Right renal pelvis (tissue), 4 donors: ENCODE data around the gene SCN11A. TPM values are rescaled to one million over a fixed set of nuclear protein-coding genes. Genes with fewer than 3 reads are reported as not detected.

ENCODE experiments used
- DNase-seq, 4 donors: peaks; one replicate each; pipeline ENCODE4 v3.0.0-alpha.2; 2013; ENCODE audit warnings: low read depth in 4 of 4, low spot score in 3 of 4, missing footprints in 1 of 4
- polyA plus RNA-seq, 4 donors: library from polyadenylated mRNA; unstranded; fragments of 120-200 nt; gene quantifications; one replicate each; pipeline ENCODE4 v1.2.1, GENCODE V29; 2013; ENCODE audit not compliant: insufficient read length in 4 of 4

Gene SCN11A
- polyA plus RNA-seq: 1 to 10 TPM in 1 of 4 donors, under 1 TPM in 3; 0.80 to 1.0 (median 0.94) TPM

DNA sequence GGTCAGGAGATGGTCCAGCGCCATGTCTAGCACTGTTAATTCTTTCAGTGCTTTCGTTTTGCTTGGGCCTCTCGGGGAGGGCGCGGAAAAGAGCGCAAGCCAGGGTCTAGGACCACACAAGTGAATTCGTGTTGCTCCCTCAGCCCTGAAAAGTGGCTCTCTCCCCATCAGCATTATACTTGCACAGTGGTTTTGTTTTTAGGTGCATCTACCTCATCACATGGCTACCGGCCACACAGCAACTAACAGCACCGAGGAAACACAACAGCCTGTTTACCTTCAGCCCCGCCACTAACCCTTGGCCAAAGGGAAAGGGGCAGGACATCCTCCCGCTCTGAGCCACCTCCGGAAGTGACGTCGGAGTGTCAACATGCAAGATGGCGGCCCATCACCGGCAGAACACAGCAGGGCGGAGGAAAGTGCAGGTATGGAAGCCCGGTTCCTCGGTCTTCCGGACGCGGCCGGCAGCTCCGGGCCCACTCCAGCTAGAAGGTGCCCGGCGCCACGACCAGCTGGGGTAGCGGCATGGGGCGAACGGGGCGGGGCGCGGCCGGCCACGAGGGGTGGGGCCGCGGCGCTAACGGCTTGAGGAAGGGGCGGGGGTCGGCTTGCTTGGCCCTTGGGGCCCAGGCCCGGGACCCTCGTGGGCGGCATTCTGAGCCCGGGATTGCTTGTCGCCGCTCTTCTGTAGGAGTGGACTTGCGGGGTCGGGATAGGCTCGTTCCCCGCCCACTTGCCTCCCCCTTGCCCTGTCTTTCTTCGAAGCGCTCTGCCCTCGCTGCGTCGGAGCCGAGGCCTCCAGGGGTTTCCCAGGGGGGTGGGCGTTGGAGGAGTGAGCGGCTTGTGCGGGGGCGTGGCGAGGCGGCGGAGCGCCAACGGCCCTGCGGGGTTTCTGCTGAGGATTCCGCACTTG, at the start of gene SCN11A, which contains the start of gene WDR48:
Gene SCN11A (minus strand): TSS at position 296 of the 913 bp plus-strand sequence. CDS start 101,582 bp downstream, outside the sequence.
Gene WDR48 (plus strand): TSS at position 368 of the 913 bp plus-strand sequence. CDS start 10 bp downstream, at position 378.
- DNase-seq: peak; percentile 94 to 96 (median 95)

DNA sequence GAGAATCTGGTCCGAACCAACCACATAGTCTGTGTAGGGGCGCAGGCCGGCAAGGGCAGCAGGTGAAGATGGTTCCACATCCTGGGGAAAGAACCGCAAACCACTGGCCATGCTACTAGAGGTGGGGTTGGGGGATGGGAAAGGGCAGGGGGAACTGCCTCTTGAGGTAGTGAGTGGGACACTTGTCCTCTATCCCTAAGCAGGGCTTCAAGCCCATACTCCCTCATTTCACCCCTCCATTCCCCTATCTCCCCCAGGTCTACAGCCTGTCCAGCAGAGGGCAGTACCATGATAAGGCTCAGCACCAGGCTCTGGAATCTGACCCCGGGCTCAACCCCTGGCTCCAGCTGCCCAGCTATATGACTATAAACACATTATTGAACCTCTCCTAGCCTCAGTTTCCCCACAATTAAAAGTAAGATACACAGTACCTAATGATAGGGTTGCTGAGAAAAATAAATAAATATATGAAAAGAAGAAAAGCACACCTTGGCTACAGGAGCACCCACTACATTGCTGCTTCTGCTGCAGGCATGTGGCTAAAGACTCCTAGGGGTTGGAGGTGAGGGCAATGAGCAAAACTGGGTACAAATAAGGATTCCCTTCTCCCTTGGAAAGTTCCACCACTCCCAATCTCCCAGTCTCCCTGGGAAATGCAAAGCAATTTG, 49.4 kb upstream of the SCN11A start:
- no peak for DNase-seq

DNA sequence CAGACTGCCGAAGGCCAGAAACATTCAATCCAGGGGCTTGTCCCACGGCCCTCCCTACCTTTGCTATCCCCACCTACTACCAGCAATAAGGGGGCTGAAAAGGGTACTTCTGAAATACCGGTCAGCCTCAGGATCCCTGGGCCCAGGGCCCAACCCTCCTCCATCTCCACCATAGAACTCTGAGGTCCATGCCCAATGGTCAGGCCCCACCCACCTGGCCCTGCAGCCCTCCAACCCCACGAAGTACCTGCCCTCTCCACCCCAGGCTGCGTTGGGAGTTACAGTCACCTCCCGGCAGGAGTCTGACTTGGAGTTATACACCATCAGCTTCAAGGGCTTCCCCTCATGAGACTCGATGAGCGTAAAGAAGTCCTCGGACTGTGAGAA, 48.7 kb upstream of the SCN11A start:
- no peak for DNase-seq

DNA sequence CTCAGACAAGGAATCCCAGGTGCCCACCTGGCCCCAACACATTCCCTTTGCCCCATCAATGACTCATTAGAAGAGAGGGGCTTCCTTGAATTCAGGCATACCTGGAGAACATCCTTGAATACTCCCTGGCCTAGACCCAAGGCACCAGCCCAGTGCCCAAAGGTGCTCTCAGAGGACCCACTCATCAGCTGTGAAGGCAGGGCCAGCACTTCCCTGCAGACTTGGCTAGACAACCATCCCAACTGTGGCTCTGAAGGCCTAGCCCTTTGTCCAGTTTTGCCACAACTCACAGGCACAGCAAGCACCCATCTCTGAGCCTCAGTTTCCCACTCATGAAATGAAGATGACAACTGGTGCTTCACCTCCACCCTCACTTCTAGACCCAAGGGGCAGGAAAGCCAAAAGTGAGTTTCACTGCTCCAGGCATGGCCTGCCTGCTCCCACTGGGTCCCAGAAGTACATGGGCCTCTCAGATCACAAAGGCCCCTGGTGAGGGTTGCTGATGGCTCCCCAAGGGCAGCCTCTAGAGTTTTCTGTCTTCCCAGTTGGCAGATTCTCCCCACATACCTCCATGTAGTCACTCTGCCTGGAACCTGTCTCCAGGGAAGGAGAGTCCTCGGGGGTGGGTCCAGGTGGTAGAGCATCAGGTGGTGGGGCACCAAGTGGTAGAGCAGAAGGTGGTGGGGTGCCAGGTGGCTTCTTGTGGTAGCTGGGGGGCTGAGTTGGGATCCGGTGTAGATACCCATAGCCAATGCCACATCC, 48.2 kb upstream of the SCN11A start:
- no peak for DNase-seq

DNA sequence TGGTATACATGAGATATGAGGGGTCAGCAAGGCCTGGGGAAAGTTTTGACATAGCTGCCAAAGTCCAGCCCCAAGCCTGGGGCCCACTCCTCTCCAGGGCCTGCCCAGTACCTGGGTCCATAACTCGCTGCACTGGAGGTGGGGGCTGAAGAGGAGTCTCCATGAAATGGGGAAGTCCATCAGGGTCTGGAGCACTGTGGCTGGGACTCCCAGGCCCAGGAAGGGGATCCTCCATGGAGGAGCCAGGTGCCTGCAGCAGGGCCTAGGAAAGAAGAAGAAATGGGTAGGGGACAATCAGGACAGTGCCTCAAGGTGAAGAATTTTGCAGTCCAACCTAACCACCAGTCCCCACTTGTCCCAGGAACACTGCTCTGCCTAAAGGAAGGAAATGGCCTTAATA, 47.5 kb upstream of the SCN11A start:
- DNase-seq: no peak

DNA sequence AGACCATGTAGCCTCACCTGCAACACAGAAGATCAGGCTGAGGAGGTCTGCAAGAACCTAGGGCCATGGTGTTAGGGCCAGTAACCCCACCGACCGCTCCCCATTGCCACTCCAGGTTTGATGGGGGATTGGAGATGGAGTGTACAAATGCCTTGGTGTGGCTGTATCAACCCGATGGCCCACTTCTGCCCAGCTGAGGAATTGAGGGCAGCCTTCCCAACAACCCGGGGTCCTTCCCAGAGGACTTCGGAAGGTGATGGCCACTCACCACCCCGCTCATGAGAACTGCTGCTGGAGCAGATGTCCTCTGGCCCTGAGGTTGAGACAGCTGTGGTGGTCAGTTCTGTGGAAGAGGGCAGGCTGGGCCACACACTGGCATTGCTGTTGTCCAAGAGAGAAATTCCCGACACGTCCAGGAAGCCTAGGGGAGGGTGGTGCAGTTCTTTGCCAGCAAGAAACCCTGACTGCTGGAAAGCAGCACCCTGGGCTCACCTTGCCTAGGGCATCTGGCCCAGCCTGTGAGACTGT, 46.8 kb upstream of the SCN11A start:
- no peak for DNase-seq

DNA sequence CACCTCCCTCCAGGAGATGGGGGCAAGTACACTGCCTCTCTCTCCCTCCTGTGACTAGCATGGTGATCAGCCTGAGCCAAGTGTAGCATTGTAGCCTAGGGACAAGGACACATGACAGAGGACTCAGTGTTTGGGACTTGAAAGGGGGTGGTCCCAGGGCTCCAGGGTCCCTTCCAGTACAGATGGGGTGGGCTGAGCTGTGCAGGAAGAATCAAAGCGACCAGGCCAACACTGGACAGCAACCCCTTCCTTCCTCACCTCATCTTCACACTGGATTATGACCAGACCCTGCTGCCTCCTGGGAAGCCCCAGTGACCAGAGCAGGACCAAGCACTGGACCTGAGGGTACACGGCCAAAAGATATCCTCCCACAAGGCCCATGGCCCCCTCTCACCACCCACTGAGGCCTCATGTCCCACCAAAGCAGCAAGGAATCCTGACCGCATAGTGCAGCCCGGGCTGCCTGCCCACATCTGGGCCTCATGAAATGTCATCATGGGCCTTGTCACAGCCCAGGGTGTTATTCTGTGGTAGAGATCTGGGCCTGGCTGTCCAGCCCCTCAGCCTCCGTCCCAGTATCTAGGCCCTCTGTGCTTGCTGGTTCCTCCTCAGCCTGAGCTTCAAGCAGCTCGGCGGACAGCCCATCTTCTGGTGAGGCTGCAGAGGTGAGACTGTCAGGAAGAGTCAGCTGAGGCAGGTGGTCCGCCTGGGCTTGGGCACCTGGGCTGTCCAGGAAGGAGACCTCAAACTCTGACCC, 46.1 kb upstream of the SCN11A start:
- DNase-seq: no peak

DNA sequence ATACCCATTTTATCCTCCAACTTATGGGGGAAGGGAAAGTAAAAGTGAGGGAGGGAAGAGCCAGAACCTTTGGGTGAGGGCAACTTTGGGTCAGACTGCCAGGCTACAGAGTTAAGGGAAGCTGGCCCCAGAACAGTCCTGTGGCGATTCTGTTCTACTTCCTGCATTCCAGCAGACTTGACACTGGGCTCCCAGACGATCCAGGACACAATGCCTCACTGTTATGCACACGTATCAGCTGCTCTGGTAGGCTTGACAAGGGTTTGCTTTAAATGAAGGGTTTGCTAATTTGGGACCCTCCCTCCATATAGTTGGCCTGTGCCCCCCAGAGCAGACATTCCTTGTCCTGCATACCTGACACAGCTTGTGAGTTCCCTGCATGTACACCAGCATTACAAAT, 45.0 kb upstream of the SCN11A start:
- DNase-seq: no peak

DNA sequence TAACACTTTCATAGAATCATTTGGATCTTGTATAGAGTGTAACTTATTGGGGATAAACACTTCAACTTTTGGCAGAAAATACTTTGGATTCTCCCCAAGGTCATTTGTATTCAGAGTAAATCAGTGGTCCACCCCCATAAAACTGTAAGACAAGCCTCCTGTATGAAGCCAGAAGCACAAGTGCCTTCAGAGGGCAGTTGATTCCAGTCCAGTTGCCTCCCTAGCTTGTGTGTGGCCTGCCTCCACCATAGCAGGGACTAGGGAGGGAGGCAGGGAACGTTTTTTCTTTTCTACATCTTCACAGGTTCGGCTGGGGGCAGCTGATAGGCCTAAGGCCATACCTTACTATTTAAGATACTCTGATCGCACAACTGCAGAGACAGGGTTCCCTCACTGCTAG, 44.0 kb upstream of the SCN11A start:
- no peak for DNase-seq

DNA sequence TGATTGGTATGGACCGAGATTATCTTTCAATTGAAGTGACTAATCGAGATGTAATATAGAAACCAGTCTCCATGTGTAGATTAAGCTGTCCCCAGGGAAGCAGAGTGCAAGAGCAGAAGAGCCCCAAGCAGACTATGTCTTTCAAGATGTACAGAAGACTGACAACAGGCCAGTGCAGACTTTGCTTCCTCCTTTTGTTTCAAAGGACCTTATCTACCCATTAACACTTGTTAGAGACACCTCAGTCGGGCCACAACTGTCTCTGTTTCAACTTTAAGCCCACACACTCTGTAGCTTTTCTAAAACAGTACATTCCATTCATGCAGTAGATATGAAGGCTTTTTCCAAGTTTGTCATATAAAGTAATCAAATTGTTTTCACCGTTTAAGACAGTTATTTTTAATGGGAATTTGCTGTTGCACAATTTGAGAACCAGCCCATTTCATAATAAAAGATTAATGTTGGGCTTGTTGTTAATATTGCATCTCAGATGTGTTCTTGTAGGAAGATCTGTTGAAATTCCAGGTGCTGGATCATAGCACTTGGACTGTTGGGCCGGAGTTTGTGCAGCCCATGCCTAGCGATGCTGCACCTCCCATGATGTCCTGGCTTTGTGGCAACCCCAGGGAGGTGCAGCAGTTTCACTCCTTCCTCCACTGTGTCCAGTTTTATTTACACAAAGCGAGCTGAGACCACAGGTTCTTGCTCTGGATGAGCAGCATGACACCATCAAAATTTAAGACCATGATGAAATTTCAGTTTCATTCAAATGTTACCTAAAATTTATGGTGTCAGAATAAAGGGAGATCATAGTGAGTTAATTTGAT, 43.3 kb upstream of the SCN11A start:
- no peak for DNase-seq

DNA sequence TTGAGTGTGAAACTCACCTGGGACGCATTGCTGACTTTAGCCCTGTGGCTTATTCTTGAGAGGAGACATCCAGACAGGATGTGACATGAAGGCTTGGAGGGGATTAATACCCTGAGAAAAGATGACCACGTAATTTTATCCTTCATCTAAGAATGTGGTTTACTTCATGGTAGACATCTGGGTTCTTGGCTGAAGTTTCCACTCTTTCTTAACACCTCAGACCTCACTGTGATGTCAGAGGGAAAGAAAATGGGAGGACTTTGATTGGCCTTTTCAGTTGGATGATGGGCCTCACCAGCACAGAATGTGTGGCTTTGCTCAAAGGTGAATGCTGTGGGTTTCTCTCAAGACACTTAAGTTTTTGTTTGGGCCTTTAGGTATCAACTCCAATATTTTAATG, 39.2 kb upstream of the SCN11A start:
- no peak for DNase-seq

DNA sequence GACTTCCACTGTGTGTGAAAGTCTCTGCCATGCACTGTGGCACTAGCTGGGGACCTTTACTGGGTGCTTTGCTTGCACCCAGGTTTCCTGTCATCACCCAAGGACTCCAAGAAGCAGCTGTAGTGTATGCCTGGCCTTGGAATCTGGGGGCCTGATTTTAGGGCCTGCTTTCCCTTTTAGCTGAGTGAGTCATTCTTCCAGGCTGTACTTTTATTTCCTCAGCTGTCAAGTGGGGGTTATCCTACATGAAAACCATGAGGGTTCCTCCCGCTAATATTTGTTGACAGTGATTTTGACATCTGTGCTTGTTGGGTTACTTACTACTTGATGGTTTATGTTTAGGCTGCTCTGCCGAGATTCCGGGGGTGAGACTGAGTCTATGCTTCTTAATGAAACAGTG, 37.1 kb upstream of the SCN11A start:
- DNase-seq: no peak

DNA sequence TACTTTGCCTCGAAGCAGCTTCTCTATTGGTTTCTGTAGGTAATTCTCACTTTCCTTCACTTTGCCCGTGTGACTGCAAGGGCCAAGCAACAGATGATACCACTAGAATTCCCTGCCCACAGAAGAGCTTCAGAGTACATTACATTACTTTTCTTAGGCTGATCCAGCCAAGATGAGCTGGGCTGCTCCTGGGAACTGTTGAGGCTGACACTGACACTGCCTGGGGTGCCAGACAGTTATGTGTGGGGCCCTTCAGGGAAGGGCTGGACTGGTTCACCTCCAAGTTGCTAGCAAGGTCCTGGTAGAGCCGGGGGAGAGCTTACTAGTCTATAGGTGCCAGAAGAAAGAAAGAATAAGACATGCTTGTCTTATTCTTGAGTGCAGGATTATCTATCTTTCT, 36.7 kb upstream of the SCN11A start:
- no peak for DNase-seq

DNA sequence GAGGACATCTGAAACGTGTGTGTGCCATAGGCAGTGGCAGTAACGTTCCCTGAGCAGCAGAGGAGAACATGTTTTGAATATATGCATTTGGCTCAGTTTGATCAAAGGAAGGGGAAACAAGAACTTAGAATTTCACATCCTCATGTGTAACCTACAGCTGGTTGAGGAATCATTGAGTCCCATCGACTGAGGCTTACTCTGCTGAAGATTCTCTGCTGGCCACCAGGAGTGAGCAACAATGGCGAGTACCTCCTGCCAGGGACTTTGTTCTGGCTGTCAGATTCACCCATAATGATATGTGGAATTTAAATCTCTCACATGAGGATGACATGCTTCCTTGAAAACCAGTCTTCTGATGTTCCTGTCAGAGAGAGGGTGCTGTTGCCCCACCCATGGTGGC, 34.4 kb upstream of the SCN11A start:
- DNase-seq: no peak

DNA sequence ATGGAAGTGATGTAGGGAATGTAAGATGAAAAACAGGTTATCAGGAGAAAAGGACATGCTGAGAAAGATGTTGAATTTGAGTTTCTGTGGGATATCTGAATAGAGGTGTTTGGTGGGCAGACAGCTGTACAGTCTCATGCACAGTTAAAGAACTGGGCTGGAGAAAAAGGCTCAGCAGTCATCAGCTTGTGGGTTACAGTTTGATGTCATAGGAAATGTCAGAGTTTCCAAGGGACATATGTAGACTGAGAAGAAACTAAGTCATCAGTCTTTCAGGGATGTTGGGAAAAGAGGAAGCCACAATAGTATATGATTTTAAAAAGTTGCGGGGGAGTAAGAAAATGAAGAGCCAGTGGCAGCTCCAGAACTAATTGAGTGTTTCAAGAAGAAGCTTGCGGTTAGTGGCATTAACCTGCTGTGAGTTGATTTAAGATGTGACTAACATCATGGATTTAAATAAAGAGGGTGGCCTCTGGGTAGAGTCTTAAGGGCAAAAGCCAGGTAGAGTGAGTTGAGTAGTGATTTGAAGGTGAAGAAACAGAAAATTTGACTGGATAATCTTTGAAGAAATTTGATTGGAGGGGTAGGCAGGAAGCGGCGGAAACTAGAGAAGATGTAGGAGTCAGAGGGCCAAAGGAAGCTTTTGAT, 31.0 kb upstream of the SCN11A start:
- no peak for DNase-seq

DNA sequence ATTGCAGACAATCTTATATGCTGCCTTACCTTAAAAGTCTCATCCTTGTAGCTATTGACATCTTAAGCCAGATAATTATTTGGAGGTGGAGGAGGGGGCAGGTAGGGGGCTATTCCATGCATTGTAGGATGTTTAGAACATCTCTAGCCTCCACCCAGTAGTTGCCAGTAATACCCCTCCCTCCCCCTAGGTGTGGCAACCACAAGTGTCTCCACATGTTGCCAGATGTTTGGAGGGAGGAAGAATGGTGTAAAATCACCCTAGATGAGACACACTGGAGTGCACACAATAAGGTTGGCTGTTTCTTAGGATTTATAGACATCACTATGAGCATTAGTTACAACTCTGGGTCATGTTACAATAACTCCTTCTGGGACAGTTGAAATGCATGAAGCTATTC, 28.3 kb upstream of the SCN11A start:
- DNase-seq: no peak

DNA sequence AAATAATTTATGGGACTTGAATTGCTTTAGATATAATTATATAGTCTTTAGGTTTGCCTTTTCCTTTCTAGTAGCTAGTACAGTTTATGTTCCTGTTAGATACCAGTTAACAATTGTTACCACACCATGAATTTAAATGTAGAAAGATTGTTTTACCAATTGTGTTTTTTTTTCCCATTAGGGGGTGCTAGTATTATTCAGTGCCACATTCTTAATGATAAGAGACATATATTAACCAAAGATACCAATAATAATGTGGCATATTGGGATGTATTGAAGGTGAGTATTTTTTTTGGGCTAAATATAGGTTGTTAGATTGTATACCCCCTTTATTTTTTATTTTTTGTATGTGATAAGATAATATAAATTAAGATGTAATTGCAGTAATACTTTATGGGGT, 27.8 kb upstream of the SCN11A start:
- no peak for DNase-seq

DNA sequence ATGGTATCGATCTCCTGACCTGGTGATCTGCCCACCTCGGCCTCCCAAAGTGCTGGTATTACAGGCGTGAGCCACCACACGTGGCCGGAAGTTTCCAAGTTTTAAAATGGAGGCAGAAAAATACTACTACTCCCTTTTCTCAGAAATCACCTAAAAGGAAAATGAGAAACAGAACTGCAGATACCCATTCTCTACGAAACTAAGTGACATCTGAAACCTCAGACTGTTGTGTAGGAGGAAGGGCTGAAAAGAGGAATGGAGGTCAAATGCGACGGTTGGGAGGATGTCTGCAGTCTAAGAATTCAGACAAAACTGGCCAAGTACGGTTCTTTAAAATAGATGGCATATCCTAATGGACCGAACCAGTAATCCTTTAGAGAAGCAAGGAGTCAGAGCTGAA, 24.2 kb upstream of the SCN11A start:
- no peak for DNase-seq

DNA sequence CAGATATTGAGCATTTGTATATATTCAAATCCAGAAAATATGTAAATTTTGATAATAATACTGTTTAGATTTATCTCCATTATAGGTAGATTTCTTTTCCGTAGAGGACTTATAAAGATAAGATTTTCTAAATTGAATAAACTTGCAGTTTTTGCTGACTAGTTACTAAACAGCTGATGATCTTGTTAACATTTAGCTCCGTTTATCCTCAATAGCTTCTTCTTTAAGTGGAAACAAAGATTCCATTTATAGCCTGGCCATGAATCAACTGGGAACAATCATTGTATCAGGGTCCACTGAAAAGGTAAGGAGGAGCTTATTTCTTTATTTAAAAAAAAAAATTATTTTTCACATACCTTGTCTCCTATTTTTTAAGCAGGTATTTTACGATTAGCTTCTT, 16.8 kb upstream of the SCN11A start:
- no peak for DNase-seq
